Ureter (tissue), 1 donor: ENCODE data around the gene MYL10. TPM values are rescaled to one million over a fixed set of nuclear protein-coding genes. Genes with fewer than 3 reads are reported as not detected.
"Not testable (repeated sequence)": the region's sequence is repeated elsewhere in the genome, so short reads cannot be mapped to it uniquely, and the experiment has no call there.

Source experiments
- DNase-seq: peaks from one replicate; pipeline ENCODE4 v3.0.0-alpha.2; 2020; ENCODE audit warnings: low spot score
- total RNA-seq: library from RNA; stranded (reverse); gene quantifications from one replicate; pipeline ENCODE4 v1.2.4, GENCODE V29; 2023
- donor health status: DM: yes; HTN: yes; CAD: no.

MYL10 gene
- total RNA-seq, 1 donor from 2014 or later: not detected

GRCh38 chr7:101618916-101619315 lies 10.2 kb downstream of the MYL10 start:
- DNase-seq: no peak

GRCh38 chr7:101618207-101618839 lies 10.8 kb downstream of the MYL10 start:
- DNase-seq: no peak

- DNase-seq: no peak
Observed at GRCh38 chr7:101617451-101618206, 11.5 kb downstream of the MYL10 start.

- no peak for DNase-seq
Observed at GRCh38 chr7:101615446-101615845, 13.7 kb downstream of the MYL10 start.

GRCh38 chr7:101614939-101615302 lies 14.2 kb downstream of the MYL10 start:
- no peak for DNase-seq

- no peak for DNase-seq
Observed at GRCh38 chr7:101614098-101614938, 14.8 kb downstream of the MYL10 start.

GRCh38 chr7:101612885-101613515 lies 16.1 kb downstream of the MYL10 start:
- DNase-seq: no peak

- peak; percentile 83 for DNase-seq
Observed at GRCh38 chr7:101608772-101609713, 20.1 kb downstream of the MYL10 start.

- DNase-seq: no peak
Observed at GRCh38 chr7:101606498-101606923, 22.6 kb downstream of the MYL10 start.

- no peak for DNase-seq
Observed at GRCh38 chr7:101605611-101606497, 23.2 kb downstream of the MYL10 start.

GRCh38 chr7:101604934-101605332 lies 24.2 kb downstream of the MYL10 start:
- DNase-seq: not testable (repeated sequence)

GRCh38 chr7:101604331-101604933 lies 24.7 kb downstream of the MYL10 start:
- DNase-seq: no peak

- DNase-seq: peak; percentile 77
Observed at GRCh38 chr7:101602484-101603241, 26.4 kb downstream of the MYL10 start.

GRCh38 chr7:101602082-101602481 lies 27.0 kb downstream of the MYL10 start:
- DNase-seq: no peak

GRCh38 chr7:101599787-101600186 lies 29.3 kb downstream of the MYL10 start:
- no peak for DNase-seq

GRCh38 chr7:101598986-101599771 lies 29.9 kb downstream of the MYL10 start:
- no peak for DNase-seq

GRCh38 chr7:101598422-101598985 lies 30.6 kb downstream of the MYL10 start:
- DNase-seq: no peak
